Adrenal gland (tissue), 12 donors: ENCODE results near the gene RUNX1. TPM values are rescaled to one million over a fixed set of nuclear protein-coding genes. Genes with fewer than 3 reads are reported as not detected.

Source experiments
- DNase-seq, 7 donors: peaks; one replicate each; pipeline ENCODE4 v3.0.0-alpha.2; 2019 to 2020
- H3K27ac ChIP-seq, 5 donors: fragments of 200-600 bp; sonication (generic) in 4 of 5; 1 replicate in 3 of 5; 2 replicates in 2 of 5; pipeline versions ENCODE4 v1.5.1 to v1.8.0; 2016 to 2020; ENCODE audit warnings: mild to moderate bottlenecking in 1 of 5
- H3K27me3 ChIP-seq: fragments of 200-600 bp; 2 replicates; pipeline ENCODE4 v1.8.0; 2021
- H3K36me3 ChIP-seq, 2 donors: fragments of 200-600 bp; replicated peaks in 1 of 2; 1 replicate in 1 of 2; 2 replicates in 1 of 2; pipeline versions ENCODE4 v1.5.1 to v1.8.0; 2018 to 2022
- H3K4me1 ChIP-seq, 2 donors: fragments of 200-600 bp; replicated peaks in 1 of 2; 1 replicate in 1 of 2; 2 replicates in 1 of 2; pipeline versions ENCODE4 v1.5.1 to v1.8.0; 2018 to 2021
- H3K4me3 ChIP-seq, 4 donors: fragments of 200-600 bp; sonication (generic) in 3 of 4; one replicate each; pipeline ENCODE4 v1.5.1; 2016 to 2018
- H3K9me3 ChIP-seq, 3 donors: fragments of 200-600 bp; sonication (generic) in 1 of 3; replicated peaks in 1 of 3; 1 replicate in 2 of 3; 2 replicates in 1 of 3; pipeline versions ENCODE4 v1.5.1 to v1.8.0; 2016 to 2021
- POLR2A ChIP-seq, 2 donors: fragments of 450-650 bp; IDR thresholded peaks; one replicate each; pipeline ENCODE4 v1.6.1; 2017; ENCODE audit warnings: antibody characterized with exemption in 2 of 2, mild to moderate bottlenecking in 2 of 2, moderate library complexity in 1 of 2
- WGBS, 4 donors: extraction: QIAGEN DNeasy Blood & Tissue Kit in 2 of 4; methylation state at CpG; one replicate each; pipeline versions ENCODE4 v1.1.5 to v1.1.7; 2013 to 2017; 5-methylcytosine and 5-hydroxymethylcytosine counted together
- intact Hi-C, 2 donors: fragments of 100-400 bp; cut with DNase I; formaldehyde crosslinking; loops; one replicate each; pipeline versions ENCODE4 v1.14.1 to v1.15.0; 2022 to 2023
- polyA plus RNA-seq, 3 donors: library from polyadenylated mRNA; stranded (reverse); fragments of 200-250 nt in 2 of 3; fragments of 350-450 nt in 1 of 3; fragmentation: Illumina TruSeq in 1 of 3; extraction: RNeasy Lipid Tissue Mini Kit (QIAGEN cat#74804) in 1 of 3; gene quantifications; one replicate each; pipeline ENCODE4 v1.2.3, GENCODE V29; 2013 to 2014
- total RNA-seq, 9 donors: library from RNA; depleted of rRNA in 4 of 9; stranded (reverse); fragments of >200 nt in 4 of 9; fragments of 120-200 nt in 1 of 9; fragmentation: NEBNext Ultra II Directional in 1 of 9; extraction: Animal tissue kit (Norgen Biotek cat#: 25700) in 1 of 9; gene quantifications; one replicate each; pipeline versions ENCODE4 v1.1.0 to v1.2.4, GENCODE V29; 2013 to 2023
- TF ChIP-seq, protein P1 (sequence below), 6 experiments: fragments of 450-650 bp in 4 of 6; fragments of 200-600 bp in 2 of 6; sonication (generic) in 1 of 6; IDR thresholded peaks; 1 replicate in 5 of 6; 2 replicates in 1 of 6; pipeline versions ENCODE4 v1.5.1 to v1.8.0; 2016 to 2021; ENCODE audit warnings: antibody characterized with exemption in 6 of 6, mild to moderate bottlenecking in 2 of 6, moderate library complexity in 1 of 6
- donor health status: healthy with polysubstance abuse.
- donor health status: Bipolar disorder and iron deficiency.
- donor health status: DM: yes; HTN: yes; CAD: no.
- donor health status: DM: no; HTN: no; CAD: no.
- donor health status: DM: no; HTN: no; CAD: no.
- donor health status: DM: yes; HTN: yes; CAD: no.

RUNX1 gene
- total and polyA plus RNA-seq, 12 donors: 0.83 to 27.2 (median 8.2) TPM

DNA sequence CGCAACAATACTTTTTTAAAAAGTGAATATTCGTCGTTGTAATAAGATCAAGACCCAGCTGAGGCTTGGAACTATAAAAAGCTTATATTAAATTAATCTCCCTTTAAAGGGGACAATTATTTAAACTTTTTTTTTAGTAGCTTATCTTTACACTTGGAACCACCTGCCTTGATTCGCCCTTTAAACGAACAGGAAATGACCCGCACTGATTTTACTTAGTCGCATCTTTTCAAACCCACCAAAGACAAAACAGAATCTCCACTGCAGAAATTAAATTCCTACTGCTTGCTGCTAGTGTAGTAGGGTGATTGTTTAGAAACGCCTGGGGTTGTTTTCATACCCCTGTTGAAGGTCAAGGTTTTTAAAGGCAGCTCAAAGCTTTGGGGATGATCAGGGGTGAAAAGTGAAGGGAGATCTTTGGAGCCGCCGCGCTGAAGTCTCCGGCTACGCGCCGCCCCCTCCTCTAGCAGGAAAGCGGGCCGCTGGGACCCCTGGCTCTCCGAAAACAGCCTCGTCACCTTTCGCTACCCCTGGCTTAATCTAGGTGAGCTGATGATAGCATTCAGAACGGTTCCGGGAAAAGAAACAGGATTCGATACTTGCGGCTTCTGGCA lies 163.4 kb downstream of the RUNX1 start:
- Histone ChIP-seq H3K4me3 (peak overlapping the region in 3 of 4 donors; percentile 43 to 83 (median 68)), H3K27me3 (peaks cover 4% of the 10 kb centered on the region), H3K9me3 (no peaks in the 10 kb centered on the region), H3K27ac (peak overlapping the region in 4 of 5 donors; percentile 80 to 93 (median 93)), H3K36me3 (no peaks in the 10 kb centered on the region), H3K4me1 (peaks cover 0 to 13% of the 10 kb centered on the region in 2 donors)
- TF ChIP-seq, protein P1, sequence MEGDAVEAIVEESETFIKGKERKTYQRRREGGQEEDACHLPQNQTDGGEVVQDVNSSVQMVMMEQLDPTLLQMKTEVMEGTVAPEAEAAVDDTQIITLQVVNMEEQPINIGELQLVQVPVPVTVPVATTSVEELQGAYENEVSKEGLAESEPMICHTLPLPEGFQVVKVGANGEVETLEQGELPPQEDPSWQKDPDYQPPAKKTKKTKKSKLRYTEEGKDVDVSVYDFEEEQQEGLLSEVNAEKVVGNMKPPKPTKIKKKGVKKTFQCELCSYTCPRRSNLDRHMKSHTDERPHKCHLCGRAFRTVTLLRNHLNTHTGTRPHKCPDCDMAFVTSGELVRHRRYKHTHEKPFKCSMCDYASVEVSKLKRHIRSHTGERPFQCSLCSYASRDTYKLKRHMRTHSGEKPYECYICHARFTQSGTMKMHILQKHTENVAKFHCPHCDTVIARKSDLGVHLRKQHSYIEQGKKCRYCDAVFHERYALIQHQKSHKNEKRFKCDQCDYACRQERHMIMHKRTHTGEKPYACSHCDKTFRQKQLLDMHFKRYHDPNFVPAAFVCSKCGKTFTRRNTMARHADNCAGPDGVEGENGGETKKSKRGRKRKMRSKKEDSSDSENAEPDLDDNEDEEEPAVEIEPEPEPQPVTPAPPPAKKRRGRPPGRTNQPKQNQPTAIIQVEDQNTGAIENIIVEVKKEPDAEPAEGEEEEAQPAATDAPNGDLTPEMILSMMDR (IDR thresholded peaks at IDR 0.05): no peak
- TF ChIP-seq POLR2A (IDR thresholded peaks at IDR 0.05): no peak
- no peak for DNase-seq
- 15 to 23% (median 17%) methylated on average over 13 to 24 of the region's 24 CpGs for WGBS, 4 donors
- intact Hi-C loops: loop anchor here (5.0 to 10.0 kb wide), 3 partner anchors 81 to 141 kb away; no protein-coding TSS in a partner anchor

DNA sequence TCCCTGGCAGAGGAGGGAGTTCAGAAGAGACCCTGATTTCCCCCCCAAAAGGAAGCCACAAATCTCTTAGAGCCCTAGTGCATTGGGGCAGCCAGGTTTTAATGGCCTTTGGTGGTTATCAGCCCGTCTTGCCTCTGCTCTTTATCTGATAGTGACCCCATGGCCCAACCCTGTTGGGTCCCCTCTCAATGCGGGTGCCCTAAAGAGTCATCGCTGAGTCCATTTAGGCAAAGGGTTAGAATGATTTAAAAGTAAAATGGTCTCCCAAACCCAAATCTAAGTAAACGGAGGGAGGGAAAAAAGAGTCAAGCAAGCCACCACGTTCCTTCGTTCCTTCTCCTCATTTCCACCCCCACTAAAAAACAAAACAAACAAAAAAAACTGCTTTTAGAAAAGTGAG lies 164.0 kb downstream of the RUNX1 start:
- Histone ChIP-seq H3K4me1 (peaks cover 0 to 13% of the 10 kb centered on the region in 2 donors), H3K9me3 (no peaks in the 10 kb centered on the region)
- WGBS, 4 donors: 36 to 67% (median 56%) methylated on average over 6 of the region's 6 CpGs

DNA sequence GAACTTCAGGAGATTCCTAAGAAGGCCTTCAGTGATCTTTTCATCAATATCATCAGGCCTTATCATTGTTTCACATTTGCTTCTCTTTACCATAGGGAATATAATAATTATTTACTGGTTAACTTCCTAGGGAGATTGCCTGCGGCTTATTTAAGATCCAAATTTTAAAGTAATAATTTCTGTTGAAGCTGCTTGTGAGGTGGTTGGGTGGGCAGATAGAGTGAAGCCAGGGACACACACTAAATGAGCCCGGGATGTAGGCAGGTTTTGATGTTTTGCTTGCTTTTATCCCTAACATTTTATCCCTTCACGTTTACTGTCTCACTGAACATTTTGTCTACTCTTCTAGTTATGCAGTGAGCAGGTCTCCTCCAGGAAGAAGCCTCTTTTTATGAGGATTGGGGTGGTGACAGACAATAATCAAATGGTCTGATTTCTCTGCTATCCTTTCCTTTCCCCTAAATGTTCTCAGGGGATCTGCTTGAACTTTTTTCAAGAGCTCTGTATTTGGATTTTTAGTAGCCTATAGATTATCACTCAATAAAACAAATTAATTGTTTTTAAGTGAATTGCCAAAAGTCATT lies 164.7 kb downstream of the RUNX1 start:
- DNase-seq: no peak
- peak overlapping the region in 1 of 5 donors; percentile 26 for H3K27ac ChIP-seq
- TF ChIP-seq POLR2A (IDR thresholded peaks at IDR 0.05): no peak
- TF ChIP-seq, protein P1 (IDR thresholded peaks at IDR 0.05): no peak
- H3K9me3 ChIP-seq: no peaks in the 10 kb centered on the region
- H3K36me3 ChIP-seq: no peaks in the 10 kb centered on the region
- intact Hi-C loops: loop anchor here (10.0 kb wide), 2 partner anchors 80 to 140 kb away; no protein-coding TSS in a partner anchor
- peak overlapping the region in 1 of 4 donors; percentile 83 for H3K4me3 ChIP-seq
- H3K27me3 ChIP-seq: no peaks in the 10 kb centered on the region
- WGBS, 4 donors: 71 to 81% (median 78%) methylated on average over 3 of the region's 3 CpGs
- peaks cover 0 to 9% of the 10 kb centered on the region in 2 donors for H3K4me1 ChIP-seq

More for the DNA sequence above, 164.0 kb downstream of the RUNX1 start:
- DNase-seq: no peak
- H3K36me3 ChIP-seq: no peaks in the 10 kb centered on the region
- peak overlapping the region in 1 of 4 donors; percentile 83 for H3K4me3 ChIP-seq
- TF ChIP-seq POLR2A (IDR thresholded peaks at IDR 0.05): no peak
- TF ChIP-seq, protein P1 (IDR thresholded peaks at IDR 0.05): no peak
- intact Hi-C loops: loop anchor here (5.0 to 10.0 kb wide), 3 partner anchors 80 to 140 kb away; no protein-coding TSS in a partner anchor
- H3K27ac ChIP-seq: peak overlapping the region in 3 of 5 donors; percentile 9 to 93 (median 15)
- H3K27me3 ChIP-seq: no peaks in the 10 kb centered on the region

DNA sequence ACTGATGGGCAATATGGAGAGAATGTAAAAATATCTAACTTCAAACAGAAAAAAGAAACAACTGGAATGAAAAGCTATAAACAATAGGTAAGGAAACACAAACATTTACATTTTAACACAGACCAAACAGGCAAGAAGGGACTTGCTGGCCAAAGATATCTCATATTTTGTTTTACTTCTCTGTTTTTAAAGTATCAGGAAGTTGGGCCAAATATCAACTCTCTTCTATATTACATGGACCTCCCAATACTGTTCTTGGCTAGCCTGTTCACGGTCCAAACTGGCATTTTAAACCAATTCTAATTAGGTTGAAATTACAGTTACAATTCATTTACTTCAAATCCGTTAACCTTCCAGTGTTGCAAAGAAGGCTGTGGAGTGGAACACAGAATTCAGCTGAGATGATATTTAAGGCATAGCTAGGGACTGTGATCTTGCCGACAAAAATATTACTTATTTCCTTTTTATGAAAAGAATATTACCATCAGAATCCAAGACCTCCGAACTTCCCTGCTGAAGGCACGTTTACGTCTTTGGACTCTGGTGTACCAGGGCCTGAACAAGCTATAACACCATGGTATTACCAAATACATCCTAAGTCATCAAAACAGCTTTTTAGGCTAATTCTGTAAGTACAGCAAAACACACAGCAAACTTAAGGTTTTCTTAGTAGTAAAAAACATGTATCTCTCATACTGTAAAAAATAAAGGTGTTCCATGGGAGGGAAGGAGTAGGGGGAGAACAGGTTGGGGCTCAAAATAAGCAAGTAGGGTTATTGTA lies 165.4 kb downstream of the RUNX1 start:
- H3K27me3 ChIP-seq: no peaks in the 10 kb centered on the region
- peaks cover 0 to 8% of the 10 kb centered on the region in 2 donors for H3K4me1 ChIP-seq
- TF ChIP-seq, protein P1 (IDR thresholded peaks at IDR 0.05): no peak
- TF ChIP-seq POLR2A (IDR thresholded peaks at IDR 0.05): no peak
- WGBS, 4 donors: 80 to 89% (median 87%) methylated on average over 6 of the region's 6 CpGs
- no peaks in the 10 kb centered on the region for H3K9me3 ChIP-seq
- H3K4me3 ChIP-seq: peak overlapping the region in 1 of 4 donors; percentile 83
- H3K27ac ChIP-seq: peak overlapping the region in 2 of 5 donors; percentile 26 to 49
- no peak for DNase-seq
- intact Hi-C loops: loop anchor here (10.0 kb wide), 2 partner anchors 79 to 139 kb away; no protein-coding TSS in a partner anchor
- no peaks in the 10 kb centered on the region for H3K36me3 ChIP-seq
